ENCODE measurements around the gene TMPO. TPM values are rescaled to one million over a fixed set of nuclear protein-coding genes. Genes with fewer than 3 reads are reported as not detected.
"Not testable (repeated sequence)": the region's sequence is repeated elsewhere in the genome, so short reads cannot be mapped to it uniquely, and the experiment has no call there.

Gene TMPO, protein sequence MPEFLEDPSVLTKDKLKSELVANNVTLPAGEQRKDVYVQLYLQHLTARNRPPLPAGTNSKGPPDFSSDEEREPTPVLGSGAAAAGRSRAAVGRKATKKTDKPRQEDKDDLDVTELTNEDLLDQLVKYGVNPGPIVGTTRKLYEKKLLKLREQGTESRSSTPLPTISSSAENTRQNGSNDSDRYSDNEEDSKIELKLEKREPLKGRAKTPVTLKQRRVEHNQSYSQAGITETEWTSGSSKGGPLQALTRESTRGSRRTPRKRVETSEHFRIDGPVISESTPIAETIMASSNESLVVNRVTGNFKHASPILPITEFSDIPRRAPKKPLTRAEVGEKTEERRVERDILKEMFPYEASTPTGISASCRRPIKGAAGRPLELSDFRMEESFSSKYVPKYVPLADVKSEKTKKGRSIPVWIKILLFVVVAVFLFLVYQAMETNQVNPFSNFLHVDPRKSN
- total RNA-seq (2014; rRNA removed; shearing (Covaris generic); ENCODE audit: low replicate concordance): 183 and 262 TPM in 2 replicates

DNA sequence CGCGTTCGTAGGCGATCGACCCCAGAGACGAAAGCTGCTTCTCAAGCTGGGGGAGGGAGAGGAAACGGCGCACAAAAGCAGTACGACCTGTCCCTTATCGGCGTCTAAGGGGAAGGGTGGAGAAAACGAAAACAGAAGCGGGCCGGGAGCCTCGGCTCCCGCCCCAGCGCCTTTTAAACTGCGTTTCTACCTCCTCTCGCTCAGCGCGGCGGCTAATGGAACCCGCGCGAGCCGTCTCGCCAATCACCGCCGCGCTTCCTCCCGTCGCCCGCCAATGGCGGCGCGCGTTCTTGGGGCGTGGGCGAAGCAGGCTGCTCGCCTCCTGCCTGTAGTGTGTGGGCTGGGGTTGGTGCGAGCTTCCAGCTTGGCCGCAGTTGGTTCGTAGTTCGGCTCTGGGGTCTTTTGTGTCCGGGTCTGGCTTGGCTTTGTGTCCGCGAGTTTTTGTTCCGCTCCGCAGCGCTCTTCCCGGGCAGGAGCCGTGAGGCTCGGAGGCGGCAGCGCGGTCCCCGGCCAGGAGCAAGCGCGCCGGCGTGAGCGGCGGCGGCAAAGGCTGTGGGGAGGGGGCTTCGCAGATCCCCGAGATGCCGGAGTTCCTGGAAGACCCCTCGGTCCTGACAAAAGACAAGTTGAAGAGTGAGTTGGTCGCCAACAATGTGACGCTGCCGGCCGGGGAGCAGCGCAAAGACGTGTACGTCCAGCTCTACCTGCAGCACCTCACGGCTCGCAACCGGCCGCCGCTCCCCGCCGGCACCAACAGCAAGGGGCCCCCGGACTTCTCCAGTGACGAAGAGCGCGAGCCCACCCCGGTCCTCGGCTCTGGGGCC is at the start of gene TMPO:
Gene TMPO, plus strand, starts transcription at position 304 of the 824 bp plus-strand sequence. Its CDS starts 278 bp downstream, at position 582.
- Histone ChIP-seq H3K4me3 (peak within 1 kb of the TSS; percentile 94), H3K27me3 (no peaks in the 10 kb centered on the region), H3K9me3 (no peaks in the 10 kb centered on the region), H3K36me3 (peaks cover 25% of the 10 kb centered on the region)
- DNase-seq: peak; percentile 90

DNA sequence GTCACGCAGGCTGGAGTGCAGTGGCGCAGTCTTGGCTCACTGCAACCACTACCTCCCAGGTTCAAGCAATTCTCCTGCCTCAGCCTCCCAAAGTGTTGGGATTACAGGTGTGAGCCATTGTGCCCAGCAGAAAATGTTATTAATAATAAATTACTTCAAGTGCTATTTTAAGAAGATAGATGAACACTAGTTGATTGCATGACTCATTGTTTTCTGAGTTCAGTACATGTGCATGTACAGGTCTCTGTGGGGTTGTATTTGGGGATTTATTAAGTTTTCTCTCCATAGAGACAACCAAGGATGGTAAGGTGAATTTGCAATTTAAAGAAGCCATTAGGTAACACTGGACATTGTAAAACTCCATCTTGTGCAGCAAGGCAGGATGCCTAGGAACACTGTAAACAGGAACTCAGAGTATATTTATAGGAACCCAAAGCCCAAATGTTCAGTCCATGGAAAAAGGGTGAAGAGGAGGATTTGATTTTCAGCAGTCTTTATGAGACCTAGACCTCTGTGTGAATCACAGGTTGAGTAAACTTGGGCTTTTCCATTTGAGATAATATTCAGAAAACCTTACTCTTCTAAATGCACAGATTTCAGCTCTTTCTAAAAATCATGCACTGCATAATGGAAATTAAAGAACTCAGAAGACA is 49.3 kb upstream of the TMPO start:
- Histone ChIP-seq H3K9me3 (no peaks in the 10 kb centered on the region), H3K4me3 (no peak overlapping the region), H3K27me3 (no peaks in the 10 kb centered on the region), H3K36me3 (no peaks in the 10 kb centered on the region)
- no peak for DNase-seq

DNA sequence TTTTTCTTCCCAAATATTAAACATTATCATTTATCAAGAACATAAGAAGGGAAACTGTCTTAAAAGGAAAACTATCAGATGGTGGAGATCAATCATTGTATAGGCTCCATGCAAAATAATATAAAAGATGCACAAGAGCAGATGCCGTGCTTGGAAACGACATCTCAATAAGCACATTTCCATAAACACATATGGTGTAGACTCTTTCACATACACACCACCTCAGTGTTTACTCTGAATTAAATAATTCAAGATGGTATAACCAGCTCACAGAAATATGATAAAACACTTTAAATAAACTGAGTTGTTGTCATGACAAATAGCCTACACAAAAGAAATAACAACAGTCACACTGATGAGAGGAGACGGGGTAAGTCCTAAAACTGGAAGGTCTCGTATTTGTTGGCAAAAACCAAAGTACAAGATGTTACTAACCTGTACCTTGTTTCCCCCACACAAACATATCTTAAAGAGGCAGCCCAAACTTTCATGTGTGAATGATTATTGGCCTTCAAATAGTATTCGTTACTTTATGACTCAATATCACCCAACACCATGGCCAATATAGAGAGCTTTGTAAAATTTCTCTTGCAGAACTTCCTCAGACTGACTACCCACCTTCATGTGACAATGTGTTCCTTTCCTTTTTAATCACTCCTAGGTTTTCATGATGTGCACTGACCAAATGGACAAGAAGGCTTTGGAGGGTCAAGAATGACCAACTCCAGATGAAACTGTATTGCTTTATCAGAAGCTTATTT is 48.6 kb upstream of the TMPO start:
- H3K9me3 ChIP-seq: no peaks in the 10 kb centered on the region

DNA sequence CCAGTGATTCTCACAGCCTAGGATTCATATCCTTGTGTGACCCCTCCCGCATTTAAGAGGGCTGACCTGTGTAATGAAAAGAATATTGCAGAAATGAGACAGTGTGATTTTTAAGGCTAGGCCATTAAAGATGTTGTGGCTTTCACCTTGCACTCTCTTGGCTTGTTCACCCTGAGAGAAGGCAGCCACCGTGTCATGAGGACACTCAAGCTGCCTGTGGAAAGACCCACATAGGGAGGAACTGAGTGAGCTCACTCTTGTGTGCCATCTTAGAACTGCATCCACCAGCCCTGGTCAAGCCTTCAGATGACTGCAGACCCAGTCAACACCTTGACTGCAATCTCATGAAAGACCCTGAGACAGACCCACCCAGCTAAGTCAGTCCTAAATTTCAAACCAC is 46.3 kb upstream of the TMPO start:
- no peak overlapping the region for H3K4me3 ChIP-seq
- DNase-seq: no peak
- no peaks in the 10 kb centered on the region for H3K27me3 ChIP-seq
- H3K36me3 ChIP-seq: no peaks in the 10 kb centered on the region
- no peaks in the 10 kb centered on the region for H3K9me3 ChIP-seq

More for the DNA sequence above, 48.6 kb upstream of the TMPO start:
- no peak overlapping the region for H3K4me3 ChIP-seq
- no peak for DNase-seq
- no peaks in the 10 kb centered on the region for H3K27me3 ChIP-seq
- H3K36me3 ChIP-seq: no peaks in the 10 kb centered on the region

DNA sequence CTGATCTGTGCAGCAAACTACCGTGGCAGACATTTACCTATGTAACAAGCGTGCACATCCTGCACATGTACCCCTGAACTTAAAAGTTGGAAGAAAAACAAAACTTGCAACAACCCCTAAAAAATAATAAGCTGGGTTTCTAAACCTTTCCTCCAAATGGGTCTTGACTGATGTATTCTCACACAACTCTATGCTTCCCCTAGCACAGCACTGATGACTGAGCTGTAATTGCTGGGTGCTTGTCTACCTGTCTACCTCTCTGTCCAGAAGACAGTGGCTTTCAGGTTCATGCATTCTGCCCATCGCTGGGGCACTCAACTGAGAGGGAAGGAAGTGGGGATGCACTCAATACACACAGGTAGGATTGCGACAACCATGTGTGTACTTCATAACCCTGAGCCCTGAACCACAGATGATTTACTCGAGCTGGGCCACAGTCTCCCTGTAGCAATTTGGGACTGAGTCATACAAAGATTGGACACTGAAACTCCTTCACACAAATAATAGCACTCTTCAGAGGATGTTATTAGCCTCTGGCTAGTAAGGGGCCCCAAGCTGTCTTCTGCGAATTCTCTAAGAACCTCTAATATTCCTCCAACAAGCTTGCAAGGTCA is 44.8 kb upstream of the TMPO start:
- Histone ChIP-seq H3K4me3 (no peak overlapping the region), H3K9me3 (no peaks in the 10 kb centered on the region), H3K27me3 (no peaks in the 10 kb centered on the region), H3K36me3 (no peaks in the 10 kb centered on the region)
- no peak for DNase-seq

DNA sequence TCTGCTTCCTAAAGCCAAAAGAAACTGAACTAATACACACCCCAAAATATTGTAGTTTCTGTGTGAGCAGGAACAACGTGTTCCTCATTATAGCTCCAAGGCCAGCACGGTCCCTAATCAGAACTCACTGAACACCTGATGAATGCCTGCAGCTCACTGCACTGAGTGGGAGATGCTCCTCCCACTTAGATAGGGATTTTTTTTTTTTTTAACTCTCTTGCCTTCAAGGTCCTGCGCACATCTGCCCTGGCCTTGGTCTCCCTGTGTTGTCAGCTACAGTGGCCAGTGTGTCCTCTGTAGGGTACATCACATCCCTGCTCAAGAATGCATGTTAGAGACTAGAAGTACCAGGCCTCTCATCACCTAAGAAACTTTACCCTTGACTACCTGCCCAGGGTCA is 44.3 kb upstream of the TMPO start:
- no peak overlapping the region for H3K4me3 ChIP-seq
- no peaks in the 10 kb centered on the region for H3K36me3 ChIP-seq
- no peaks in the 10 kb centered on the region for H3K9me3 ChIP-seq
- no peaks in the 10 kb centered on the region for H3K27me3 ChIP-seq
- DNase-seq: no peak

DNA sequence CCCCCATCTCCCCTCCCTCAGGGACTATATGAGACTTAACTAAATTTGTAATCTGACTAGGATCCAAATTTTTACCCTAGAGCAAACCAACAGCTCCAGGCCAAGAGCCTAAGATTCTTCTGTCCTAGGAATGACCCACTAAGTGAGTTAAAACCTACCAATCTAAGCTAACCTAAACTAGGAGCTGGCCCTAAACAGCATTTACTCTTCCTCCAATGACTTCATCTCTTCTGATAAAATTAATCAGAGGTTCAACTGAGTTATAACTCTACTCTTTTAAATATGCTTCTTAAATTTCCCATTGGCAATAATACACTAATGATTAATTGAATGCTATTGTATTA is 39.9 kb upstream of the TMPO start:
- Histone ChIP-seq H3K4me3 (no peak overlapping the region), H3K9me3 (no peaks in the 10 kb centered on the region), H3K36me3 (no peaks in the 10 kb centered on the region), H3K27me3 (no peaks in the 10 kb centered on the region)
- DNase-seq: no peak

DNA sequence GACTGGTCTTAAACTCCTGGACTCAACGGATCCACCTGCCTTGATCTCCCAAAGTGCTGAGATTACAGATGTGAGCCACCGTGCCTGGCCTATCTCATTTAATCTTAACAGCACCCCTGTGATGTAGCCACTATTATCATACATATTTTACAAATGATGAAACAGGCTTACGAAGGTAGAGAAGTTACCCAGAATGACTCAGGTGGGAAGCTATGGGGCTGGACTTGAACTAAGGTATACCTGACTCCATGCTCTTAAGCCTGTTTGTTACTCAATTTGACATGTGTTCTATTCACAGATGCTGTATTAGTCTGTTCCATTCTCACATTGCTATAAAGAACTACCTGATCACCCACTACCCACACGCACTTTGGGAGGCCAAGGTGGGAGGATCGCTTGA is 36.8 kb upstream of the TMPO start:
- no peaks in the 10 kb centered on the region for H3K36me3 ChIP-seq
- no peak overlapping the region for H3K4me3 ChIP-seq
- no peak for DNase-seq
- no peaks in the 10 kb centered on the region for H3K27me3 ChIP-seq
- no peaks in the 10 kb centered on the region for H3K9me3 ChIP-seq

DNA sequence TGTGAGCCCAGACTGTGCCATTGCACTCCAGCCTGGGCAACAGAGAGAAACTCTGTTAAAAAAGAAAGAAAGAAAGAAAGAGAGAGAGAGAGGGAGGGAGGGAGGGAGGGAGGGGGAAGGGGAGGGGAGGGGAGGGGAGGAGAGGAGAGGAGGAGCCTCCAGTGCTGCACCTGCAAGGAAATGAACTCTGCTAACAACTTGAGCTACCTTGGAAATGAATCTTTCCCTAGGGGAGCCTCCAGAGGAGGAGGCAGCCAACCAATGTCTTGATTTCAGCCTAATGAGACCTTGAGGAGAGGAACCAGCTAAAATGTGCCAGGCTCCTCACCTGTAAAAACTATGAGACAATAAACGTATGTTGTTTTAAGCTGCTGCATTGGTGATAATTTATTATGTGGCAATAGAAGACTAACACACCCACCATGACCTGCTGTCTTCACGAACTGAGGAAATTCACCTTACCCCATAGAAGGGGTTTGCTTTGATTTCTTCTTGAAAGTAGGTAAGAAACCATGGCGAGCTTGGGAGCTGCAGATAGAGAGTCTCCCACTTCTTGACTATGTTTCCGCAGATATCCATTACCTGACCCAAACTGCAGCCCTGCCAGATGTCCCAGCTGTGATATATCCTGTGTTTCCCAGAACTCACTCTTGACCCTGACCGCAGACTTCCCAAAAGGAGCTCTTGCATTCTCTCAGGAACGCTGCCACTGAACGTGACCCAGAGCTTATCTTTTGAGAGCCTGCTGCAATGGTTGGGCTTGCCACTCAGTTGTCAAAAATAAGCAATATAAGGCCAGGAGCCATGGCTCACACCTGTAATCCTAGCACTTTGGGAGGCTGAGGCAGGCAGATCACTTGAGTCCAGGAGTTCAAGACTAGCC is 31.5 kb upstream of the TMPO start:
- H3K27me3 ChIP-seq: no peaks in the 10 kb centered on the region
- DNase-seq: no peak
- no peaks in the 10 kb centered on the region for H3K36me3 ChIP-seq
- no peak overlapping the region for H3K4me3 ChIP-seq
- no peaks in the 10 kb centered on the region for H3K9me3 ChIP-seq

DNA sequence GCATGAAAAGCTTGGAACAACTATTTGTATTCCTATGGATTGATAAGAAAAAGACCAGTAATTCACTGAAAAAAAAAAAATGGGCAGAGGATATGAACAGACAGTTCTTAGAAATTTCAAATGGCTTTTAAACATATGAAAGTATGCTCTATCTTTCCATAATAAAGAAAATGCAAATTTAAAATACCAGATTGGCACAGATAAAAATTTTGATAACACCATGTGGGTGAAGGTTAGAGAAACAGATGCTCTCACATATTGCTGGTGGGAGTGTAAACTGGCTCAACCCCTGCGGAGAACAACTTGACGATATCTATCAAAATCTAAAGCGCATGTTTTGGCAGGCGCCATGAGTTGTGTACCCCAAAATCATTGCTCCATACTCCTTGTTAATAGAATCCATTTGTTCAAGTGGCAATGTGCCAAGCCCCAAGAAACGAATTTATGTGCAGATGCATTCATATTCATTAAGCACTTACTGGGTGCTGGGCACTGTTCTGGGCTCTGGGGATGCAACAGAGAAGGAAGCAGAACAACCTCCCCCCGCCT is 29.5 kb upstream of the TMPO start:
- no peak overlapping the region for H3K4me3 ChIP-seq
- no peaks in the 10 kb centered on the region for H3K9me3 ChIP-seq
- H3K27me3 ChIP-seq: no peaks in the 10 kb centered on the region
- no peaks in the 10 kb centered on the region for H3K36me3 ChIP-seq
- DNase-seq: no peak

DNA sequence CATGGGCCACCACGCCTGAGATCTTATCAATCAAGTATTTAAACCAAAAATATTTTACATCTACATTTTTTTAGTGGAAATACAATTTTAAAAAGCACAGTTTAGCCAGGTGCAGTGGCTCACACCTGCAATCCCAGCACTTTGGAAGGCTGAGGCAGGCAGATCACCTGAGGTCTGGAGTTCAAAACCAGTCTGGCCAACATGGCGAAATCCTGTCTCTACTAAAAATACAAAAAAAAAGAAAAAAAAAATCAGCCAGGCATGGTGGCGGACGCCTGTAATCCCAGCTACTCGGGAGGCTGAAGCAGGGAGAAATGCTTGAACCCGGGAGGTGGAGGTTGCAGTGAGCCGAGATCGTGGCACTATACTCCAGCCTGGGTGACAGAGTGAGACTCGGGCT is 27.0 kb upstream of the TMPO start:
- H3K4me3 ChIP-seq, H3K9me3 ChIP-seq, H3K36me3 ChIP-seq, H3K27me3 ChIP-seq, DNase-seq: not testable (repeated sequence)

DNA sequence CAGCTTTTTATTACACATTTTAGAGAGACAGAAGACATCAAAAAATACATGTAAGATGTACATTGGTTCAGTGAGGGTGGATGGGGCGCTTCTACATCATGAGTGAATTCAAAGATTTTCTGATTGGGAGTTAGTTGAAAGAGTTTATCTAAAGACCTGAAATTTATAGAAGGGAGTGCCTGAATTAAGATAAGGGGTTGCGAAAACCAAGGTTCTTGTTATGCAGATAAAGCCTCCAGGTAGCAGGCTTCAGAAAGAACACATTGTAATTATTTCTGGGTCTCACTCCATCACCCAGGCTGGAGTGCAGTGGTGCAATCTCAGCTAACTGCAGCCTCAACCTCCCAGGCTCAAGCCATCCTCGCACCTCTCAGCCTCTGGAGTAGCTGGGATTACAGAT is 26.2 kb upstream of the TMPO start:
- Histone ChIP-seq H3K36me3 (no peaks in the 10 kb centered on the region), H3K4me3 (no peak overlapping the region)
- no peak for DNase-seq

DNA sequence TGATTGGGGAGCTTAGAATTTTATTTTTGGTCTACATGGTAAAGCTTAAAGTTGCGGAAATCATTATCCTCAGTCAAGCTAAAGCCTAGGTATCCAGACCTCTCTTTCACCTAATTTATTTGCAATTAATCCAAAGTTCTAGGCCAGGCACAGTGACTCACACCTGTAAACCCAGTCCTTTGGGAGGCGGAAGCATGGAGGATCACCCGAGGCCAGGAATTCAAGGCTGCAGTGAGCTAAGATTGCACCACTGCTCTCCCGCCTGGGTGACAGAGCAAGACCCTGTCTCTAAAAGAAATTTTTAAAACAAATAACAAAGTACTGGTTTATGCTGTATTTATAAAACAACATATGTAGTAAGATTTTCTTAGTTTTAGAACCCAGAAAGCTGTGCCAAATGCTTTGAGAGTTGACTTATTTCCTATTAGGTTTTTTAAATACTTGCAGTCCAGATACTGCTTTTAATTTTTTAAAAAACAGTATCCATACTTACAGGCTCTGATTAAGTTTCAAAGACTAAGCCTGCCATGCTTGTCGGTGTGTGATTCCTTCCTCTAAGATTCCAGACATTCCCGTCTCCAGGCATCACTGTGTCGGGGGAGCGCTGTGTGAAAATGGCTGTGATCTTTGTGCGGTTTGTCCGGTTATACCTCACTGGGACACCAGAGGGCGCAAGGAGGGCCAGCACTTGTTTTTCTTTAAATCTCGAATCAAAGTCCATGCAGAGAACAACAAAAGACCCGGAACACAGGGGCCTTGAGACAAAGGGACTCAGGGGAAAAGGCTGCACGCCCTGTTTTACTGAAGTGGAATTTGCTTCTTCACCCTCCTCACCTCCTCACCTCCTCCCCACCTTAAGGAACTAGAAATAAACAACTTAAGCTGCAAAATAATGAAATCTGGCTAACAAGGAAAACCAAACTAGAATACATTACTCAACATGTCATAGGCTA is 24.6 kb upstream of the TMPO start:
- no peaks in the 10 kb centered on the region for H3K27me3 ChIP-seq
- no peaks in the 10 kb centered on the region for H3K9me3 ChIP-seq
- no peak overlapping the region for H3K4me3 ChIP-seq
- peak; percentile 77 for DNase-seq
- H3K36me3 ChIP-seq: no peaks in the 10 kb centered on the region

More for the DNA sequence above, 26.2 kb upstream of the TMPO start:
- H3K27me3 ChIP-seq: no peaks in the 10 kb centered on the region
- no peaks in the 10 kb centered on the region for H3K9me3 ChIP-seq

DNA sequence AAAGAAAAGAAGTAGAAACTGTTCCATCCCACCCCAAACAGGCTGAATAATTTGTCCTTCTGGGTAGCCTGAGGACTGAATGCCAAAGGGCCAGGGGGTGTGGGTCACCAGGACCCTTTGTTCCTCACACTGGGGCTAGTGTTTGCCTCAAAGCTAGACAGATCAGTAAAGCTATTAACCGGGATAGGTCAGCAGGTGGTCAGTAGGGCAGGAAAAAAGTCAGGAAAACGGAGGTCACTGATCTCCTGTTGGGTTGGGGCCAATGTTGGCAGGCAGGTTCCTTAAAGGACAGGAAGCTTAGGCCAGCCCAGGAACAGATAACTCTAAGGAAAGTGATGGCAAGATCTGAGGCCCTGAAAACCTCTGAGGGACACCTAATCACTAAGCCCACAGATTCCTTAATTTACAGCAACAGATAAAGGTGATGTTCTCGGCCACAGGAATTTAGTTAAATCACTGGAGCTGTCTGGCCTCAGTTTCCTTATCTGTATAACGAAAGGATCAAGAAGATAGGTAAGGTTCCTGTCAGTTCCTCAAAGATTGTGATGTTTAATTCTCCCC is 22.7 kb upstream of the TMPO start:
- Histone ChIP-seq H3K4me3 (no peak overlapping the region), H3K27me3 (no peaks in the 10 kb centered on the region), H3K36me3 (no peaks in the 10 kb centered on the region), H3K9me3 (no peaks in the 10 kb centered on the region)
- no peak for DNase-seq
